SH-SY5Y (cell line): ENCODE measurements around the gene SH3TC1.

Source experiments
- GATA2 ChIP-seq: IDR thresholded peaks from 2 replicates; pipeline ENCODE4 v1.6.1; 2011; ENCODE audit warnings: mild to moderate bottlenecking, low read depth, low read length
- GATA3 ChIP-seq: IDR thresholded peaks from 2 replicates; pipeline ENCODE4 v1.6.1; 2011; ENCODE audit warnings: low read depth, mild to moderate bottlenecking, low read length, moderate library complexity

- TF ChIP-seq GATA2 (no peak), GATA3 (no peak)
Measured at GRCh38 chr4:8195841-8196458, 3.1 kb upstream of the SH3TC1 start.
